Panc1 (cell line): ENCODE results near the gene TMEM182.

Experiments
- POLR2AphosphoS5 ChIP-seq: IDR thresholded peaks from 2 replicates; pipeline ENCODE4 v1.6.1; 2012; ENCODE audit warnings: mild to moderate bottlenecking, low read depth, low read length, moderate library complexity
- SIN3A ChIP-seq: IDR thresholded peaks from 2 replicates; pipeline ENCODE4 v1.6.1; 2012; ENCODE audit warnings: low read depth, mild to moderate bottlenecking, low read length, moderate library complexity, borderline replicate concordance; ENCODE audit not compliant: insufficient read depth
- TF ChIP-seq, protein P1 (sequence below): fragments of 450-650 bp; IDR thresholded peaks from 2 replicates; pipeline ENCODE4 v1.5.1; 2017; ENCODE audit warnings: mild to moderate bottlenecking

DNA sequence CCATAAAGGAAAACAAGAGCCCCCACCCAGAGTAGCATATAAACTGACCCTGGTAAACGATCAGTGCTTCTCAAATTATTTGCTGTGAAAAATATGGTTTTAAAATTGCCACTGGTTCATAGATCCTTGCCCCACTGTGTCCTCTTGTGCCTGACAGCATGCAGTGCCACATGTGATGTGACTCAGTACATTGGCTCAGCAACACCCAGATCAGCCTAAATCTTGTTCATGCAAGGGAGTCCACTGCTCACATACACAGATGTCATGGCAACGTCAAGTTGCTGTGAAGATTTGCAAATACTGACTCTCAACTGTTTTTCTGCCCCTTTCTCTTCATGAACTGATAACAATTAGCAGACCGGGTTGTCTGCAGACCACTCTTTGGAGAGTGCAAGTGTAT is 91.0 kb downstream of the TMEM182 start:
- TF ChIP-seq POLR2AphosphoS5 (no peak), SIN3A (no peak)
- TF ChIP-seq, protein P1, sequence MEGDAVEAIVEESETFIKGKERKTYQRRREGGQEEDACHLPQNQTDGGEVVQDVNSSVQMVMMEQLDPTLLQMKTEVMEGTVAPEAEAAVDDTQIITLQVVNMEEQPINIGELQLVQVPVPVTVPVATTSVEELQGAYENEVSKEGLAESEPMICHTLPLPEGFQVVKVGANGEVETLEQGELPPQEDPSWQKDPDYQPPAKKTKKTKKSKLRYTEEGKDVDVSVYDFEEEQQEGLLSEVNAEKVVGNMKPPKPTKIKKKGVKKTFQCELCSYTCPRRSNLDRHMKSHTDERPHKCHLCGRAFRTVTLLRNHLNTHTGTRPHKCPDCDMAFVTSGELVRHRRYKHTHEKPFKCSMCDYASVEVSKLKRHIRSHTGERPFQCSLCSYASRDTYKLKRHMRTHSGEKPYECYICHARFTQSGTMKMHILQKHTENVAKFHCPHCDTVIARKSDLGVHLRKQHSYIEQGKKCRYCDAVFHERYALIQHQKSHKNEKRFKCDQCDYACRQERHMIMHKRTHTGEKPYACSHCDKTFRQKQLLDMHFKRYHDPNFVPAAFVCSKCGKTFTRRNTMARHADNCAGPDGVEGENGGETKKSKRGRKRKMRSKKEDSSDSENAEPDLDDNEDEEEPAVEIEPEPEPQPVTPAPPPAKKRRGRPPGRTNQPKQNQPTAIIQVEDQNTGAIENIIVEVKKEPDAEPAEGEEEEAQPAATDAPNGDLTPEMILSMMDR = no peak
